Muscle layer of colon (tissue), 2 donors: ENCODE results near the gene SCGB2B2.
A peak's percentile ranks its signal among the peaks of the same experiment; 100 is the strongest.
"Not testable (repeated sequence)": the region's sequence is repeated elsewhere in the genome, so short reads cannot be mapped to it uniquely, and the experiment has no call there.

Source experiments
- H3K27ac ChIP-seq: one replicate; pipeline ENCODE4 v1.7.0; 2013; ENCODE audit warnings: low read depth, mild to moderate bottlenecking, low read length, moderate library complexity
- H3K27me3 ChIP-seq, 2 donors: one replicate each; pipeline ENCODE4 v1.7.0; 2013; ENCODE audit warnings: low read length in 2 of 2, mild to moderate bottlenecking in 2 of 2; ENCODE audit not compliant: insufficient read depth in 2 of 2, control insufficient read depth in 1 of 2
- H3K36me3 ChIP-seq: one replicate; pipeline ENCODE4 v1.7.0; 2013; ENCODE audit warnings: mild to moderate bottlenecking, low read length; ENCODE audit not compliant: insufficient read depth
- H3K4me1 ChIP-seq: one replicate; pipeline ENCODE4 v1.7.0; 2013; ENCODE audit warnings: mild to moderate bottlenecking, low read length; ENCODE audit not compliant: insufficient read depth
- H3K4me3 ChIP-seq, 2 donors: one replicate each; pipeline ENCODE4 v1.7.0; 2013; ENCODE audit warnings: low read length in 2 of 2, low read depth in 1 of 2, mild to moderate bottlenecking in 1 of 2, moderate library complexity in 1 of 2
- H3K9ac ChIP-seq: one replicate; pipeline ENCODE4 v1.7.0; 2013; ENCODE audit warnings: low read length
- H3K9me3 ChIP-seq: one replicate; pipeline ENCODE4 v1.7.0; 2013; ENCODE audit warnings: mild to moderate bottlenecking, low read length
- donor health status: abdominal sarcoma.
- donor health status: Adenocarcinoma of cecum.

SCGB2B2 gene

GRCh38 chr19:34668690-34669089 is 8.3 kb downstream of the SCGB2B2 start:
- not testable (repeated sequence) for H3K27me3 ChIP-seq, H3K27ac ChIP-seq, H3K4me1 ChIP-seq, H3K9ac ChIP-seq, H3K9me3 ChIP-seq, H3K36me3 ChIP-seq, H3K4me3 ChIP-seq

DNA sequence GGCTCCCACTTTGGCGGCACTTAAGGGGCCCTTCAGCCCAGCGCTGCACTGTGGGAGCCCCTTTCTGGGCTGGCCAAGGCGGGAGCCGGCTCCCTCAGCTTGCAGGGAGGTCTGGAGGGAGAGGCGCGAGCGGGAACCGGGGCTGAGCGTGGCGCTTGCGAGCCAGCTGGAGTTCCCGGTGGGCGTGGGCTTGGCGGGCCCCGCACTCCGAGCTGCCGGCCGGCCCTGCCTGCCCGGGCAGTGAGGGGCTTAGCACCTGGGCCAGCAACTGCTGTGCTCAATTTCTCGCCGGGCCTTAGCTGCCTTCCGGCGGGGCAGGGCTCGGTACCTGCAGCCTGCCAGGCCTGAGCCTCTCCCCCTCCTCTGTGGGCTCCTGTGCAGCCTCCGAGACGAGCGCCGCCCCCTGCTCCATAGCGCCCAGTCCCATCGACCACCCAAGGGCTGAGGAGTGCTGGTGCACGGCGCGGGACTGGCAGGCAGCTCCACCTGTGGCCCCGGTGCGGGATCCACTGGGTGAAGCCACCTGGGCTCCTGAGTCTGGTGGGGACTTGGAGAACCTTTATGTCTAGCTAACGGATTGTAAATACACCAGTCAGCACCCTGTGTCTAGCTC is 8.8 kb downstream of the SCGB2B2 start:
- H3K36me3 ChIP-seq, H3K27me3 ChIP-seq, H3K27ac ChIP-seq, H3K4me1 ChIP-seq, H3K9me3 ChIP-seq, H3K9ac ChIP-seq: not testable (repeated sequence)
- peak overlapping the region in 1 of 2 donors; percentile 64 for H3K4me3 ChIP-seq

DNA sequence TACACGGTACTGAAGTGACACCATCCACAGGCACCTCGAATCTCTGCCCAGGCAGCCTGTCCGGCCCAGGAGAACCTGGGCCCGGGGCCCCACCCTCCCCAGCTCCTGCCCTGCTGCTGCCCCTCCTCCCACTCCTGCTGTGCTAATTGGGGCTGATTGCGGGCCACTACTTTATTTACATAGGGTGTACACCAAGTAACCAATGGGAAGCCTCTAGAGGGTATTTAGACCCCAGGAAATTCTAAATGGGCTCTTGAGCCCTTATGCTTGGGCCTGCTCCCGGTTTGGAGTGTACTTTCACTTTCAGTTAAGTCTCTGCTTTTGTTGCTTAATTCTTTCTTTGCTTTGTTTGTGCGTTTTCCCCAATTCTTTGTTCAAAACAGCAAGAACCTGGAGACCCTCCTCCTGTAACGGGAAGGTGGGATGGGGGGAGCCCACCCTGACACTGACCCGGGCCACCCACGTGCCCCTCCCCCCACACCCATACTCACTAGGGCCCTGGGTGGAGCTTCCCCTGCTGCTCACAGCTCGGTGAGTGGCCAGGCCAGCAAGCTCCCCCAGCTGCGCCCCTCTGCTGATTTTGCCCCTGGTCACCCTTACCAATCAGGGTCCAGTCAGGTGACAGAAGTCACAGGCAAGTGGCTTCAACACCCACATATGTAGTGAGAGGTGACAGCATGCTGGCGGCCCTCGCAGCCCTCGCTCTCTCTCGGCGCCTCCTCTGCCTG is 9.4 kb downstream of the SCGB2B2 start:
- peak overlapping the region; percentile 42 to 64 for H3K4me3 ChIP-seq
- no peak overlapping the region for H3K9ac ChIP-seq
- no peaks in the 10 kb centered on the region for H3K27me3 ChIP-seq
- no peaks in the 10 kb centered on the region for H3K9me3 ChIP-seq
- H3K4me1 ChIP-seq, result no peaks in the 10 kb centered on the region
- no peak overlapping the region for H3K27ac ChIP-seq
- no peaks in the 10 kb centered on the region for H3K36me3 ChIP-seq

DNA sequence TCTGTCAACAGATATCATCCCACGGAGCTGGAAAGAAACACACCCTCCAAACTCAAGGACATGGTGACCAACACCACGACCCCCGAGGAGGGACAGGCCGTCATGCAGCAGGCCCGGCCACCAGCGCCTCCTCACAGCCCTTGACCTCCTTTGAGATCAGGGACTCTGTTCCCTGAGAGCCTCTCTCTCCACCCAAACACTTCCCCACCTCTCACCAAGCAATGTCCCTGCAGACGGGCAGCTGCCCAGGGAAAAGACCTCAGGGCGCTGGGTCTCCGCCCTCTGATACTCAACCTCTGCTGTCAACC is 10.0 kb downstream of the SCGB2B2 start:
- H3K4me3 ChIP-seq, result peak overlapping the region in 1 of 2 donors; percentile 64
- H3K27ac ChIP-seq, result no peak overlapping the region

GRCh38 chr19:34666200-34666957 is 10.6 kb downstream of the SCGB2B2 start:
- no peaks in the 10 kb centered on the region for H3K36me3 ChIP-seq
- H3K9me3 ChIP-seq, result no peaks in the 10 kb centered on the region
- no peak overlapping the region for H3K27ac ChIP-seq
- no peaks in the 10 kb centered on the region for H3K27me3 ChIP-seq
- no peaks in the 10 kb centered on the region for H3K4me1 ChIP-seq
- peak overlapping the region in 1 of 2 donors; percentile 64 for H3K4me3 ChIP-seq
- H3K9ac ChIP-seq, result no peak overlapping the region

More for the DNA sequence above, 10.0 kb downstream of the SCGB2B2 start:
- Histone ChIP-seq H3K27me3 (no peaks in the 10 kb centered on the region), H3K9ac (no peak overlapping the region), H3K4me1 (no peaks in the 10 kb centered on the region), H3K9me3 (no peaks in the 10 kb centered on the region), H3K36me3 (no peaks in the 10 kb centered on the region)

GRCh38 chr19:34665275-34665674 is 11.7 kb downstream of the SCGB2B2 start:
- H3K4me1 ChIP-seq, H3K9ac ChIP-seq, H3K4me3 ChIP-seq, H3K27me3 ChIP-seq, H3K9me3 ChIP-seq, H3K36me3 ChIP-seq, H3K27ac ChIP-seq: not testable (repeated sequence)

DNA sequence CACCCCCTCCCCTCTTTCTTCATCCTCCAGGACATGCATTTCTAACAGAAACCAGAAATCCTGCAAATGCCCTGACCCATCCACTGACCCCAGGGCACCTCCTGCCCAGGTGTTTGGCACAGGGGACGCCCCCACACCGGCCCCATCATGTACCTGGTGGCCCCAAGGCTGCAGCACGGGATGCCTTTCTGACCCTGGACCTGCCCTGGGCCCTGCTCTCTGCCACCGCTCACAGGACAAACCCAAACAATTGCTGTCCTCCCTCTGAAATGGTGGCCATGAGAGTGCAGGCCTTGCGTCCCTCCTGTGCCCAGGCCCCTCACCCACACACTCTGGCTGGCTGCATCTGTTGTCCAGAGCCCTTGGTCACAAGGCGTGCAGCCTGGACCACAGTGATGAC is 12.1 kb downstream of the SCGB2B2 start:
- no peak overlapping the region for H3K27ac ChIP-seq
- H3K9me3 ChIP-seq, result no peaks in the 10 kb centered on the region
- no peak overlapping the region for H3K9ac ChIP-seq
- H3K4me3 ChIP-seq, result no peak overlapping the region
- H3K27me3 ChIP-seq, result no peaks in the 10 kb centered on the region
- no peaks in the 10 kb centered on the region for H3K36me3 ChIP-seq
- H3K4me1 ChIP-seq, result no peaks in the 10 kb centered on the region

DNA sequence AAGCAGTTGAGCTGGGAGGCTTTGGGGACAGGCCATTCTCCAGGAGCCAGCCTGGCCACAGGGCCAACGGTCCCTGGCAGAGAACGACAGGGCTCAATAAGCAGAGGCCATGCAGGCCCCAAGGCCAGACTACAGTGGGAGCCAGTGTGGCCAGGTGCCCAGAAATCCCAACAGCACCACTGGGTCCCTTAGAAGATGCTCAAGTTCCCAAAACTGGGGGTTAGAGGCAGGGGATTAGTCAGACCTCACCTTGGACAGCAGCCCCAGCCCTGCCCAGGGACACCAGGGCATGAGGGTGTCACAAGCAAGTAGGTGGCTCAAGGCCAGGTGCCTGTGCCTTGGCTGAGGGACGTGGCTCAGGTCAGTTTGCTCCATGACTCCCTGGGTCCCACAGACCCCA is 12.8 kb downstream of the SCGB2B2 start:
- Histone ChIP-seq H3K27me3 (no peaks in the 10 kb centered on the region), H3K4me3 (no peak overlapping the region), H3K4me1 (no peaks in the 10 kb centered on the region), H3K9me3 (no peaks in the 10 kb centered on the region), H3K27ac (no peak overlapping the region), H3K36me3 (no peaks in the 10 kb centered on the region), H3K9ac (no peak overlapping the region)

DNA sequence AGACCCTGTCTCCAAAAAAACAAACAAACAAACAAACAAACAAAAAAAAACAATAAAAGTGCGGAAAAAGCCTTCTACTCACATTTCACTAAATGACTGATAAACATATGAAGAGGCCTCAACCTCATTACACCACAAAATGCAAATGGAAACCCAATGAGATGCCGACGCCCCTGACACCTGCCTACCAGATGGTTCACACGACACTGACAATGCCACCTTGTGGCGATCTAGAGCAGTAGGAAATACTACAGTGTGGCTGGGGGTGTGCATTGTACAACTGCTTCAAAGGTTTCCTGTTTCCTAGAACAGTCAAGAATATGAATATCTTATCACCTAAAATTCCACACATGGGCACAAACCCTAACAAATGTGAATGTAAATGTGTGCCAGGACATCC is 14.0 kb downstream of the SCGB2B2 start:
- Histone ChIP-seq H3K9me3 (no peaks in the 10 kb centered on the region), H3K36me3 (no peaks in the 10 kb centered on the region), H3K4me1 (no peaks in the 10 kb centered on the region), H3K27ac (no peak overlapping the region), H3K9ac (no peak overlapping the region), H3K27me3 (no peaks in the 10 kb centered on the region), H3K4me3 (no peak overlapping the region)

GRCh38 chr19:34661357-34661756 is 15.6 kb downstream of the SCGB2B2 start:
- Histone ChIP-seq H3K27me3 (no peaks in the 10 kb centered on the region), H3K36me3 (no peaks in the 10 kb centered on the region), H3K27ac (no peak overlapping the region), H3K9me3 (no peaks in the 10 kb centered on the region), H3K4me3 (no peak overlapping the region), H3K4me1 (no peaks in the 10 kb centered on the region), H3K9ac (no peak overlapping the region)

- Histone ChIP-seq H3K4me1 (no peaks in the 10 kb centered on the region), H3K9me3 (no peaks in the 10 kb centered on the region), H3K4me3 (no peak overlapping the region), H3K27me3 (no peaks in the 10 kb centered on the region), H3K9ac (no peak overlapping the region), H3K27ac (no peak overlapping the region), H3K36me3 (no peaks in the 10 kb centered on the region)
Observed at GRCh38 chr19:34655651-34656050, 21.3 kb downstream of the SCGB2B2 start.
